ENCODE data around the gene SLC39A11. TPM values are rescaled to one million over a fixed set of nuclear protein-coding genes. Genes with fewer than 3 reads are reported as not detected.

SLC39A11 gene
- total and polyA plus RNA-seq, 5 donors from 2014 or later: 9.3 to 32.2 (median 11.9) TPM

- DNase-seq (no peak), ATAC-seq (ENCODE audit: low read depth in 2 of 2) (no peak)
- Mint-ChIP-seq H3K36me3 (peaks cover 13% of the 10 kb centered on the region), H3K27me3 (no peaks in the 10 kb centered on the region), H3K27ac (no peak overlapping the region), H3K4me1 (peaks cover 12 to 19% (median 18%) of the 10 kb centered on the region in 4 donors), H3K4me3 (no peak overlapping the region), H3K9me3 (no peaks in the 10 kb centered on the region)
- H3K9me3 ChIP-seq (ENCODE audit: control insufficient read depth in 2 of 2, low read length in 2 of 2): no peaks in the 10 kb centered on the region
- no peak overlapping the region for H3K27ac ChIP-seq (ENCODE audit: insufficient read depth, low read length, poor library complexity, severe bottlenecking)
- no peak overlapping the region for H3K4me3 ChIP-seq (ENCODE audit: low read depth, low read length)
- no peaks in the 10 kb centered on the region for H3K4me1 ChIP-seq (ENCODE audit: control insufficient read depth, insufficient read depth, low read length, poor library complexity, severe bottlenecking)
- no peaks in the 10 kb centered on the region for H3K27me3 ChIP-seq (ENCODE audit: control insufficient read depth, insufficient read depth, low read length)
- no peaks in the 10 kb centered on the region for H3K36me3 ChIP-seq (ENCODE audit: control insufficient read depth, insufficient read depth, low read length)
These were observed 226.5 kb downstream of the SLC39A11 start for GRCh38 chr17:72865954-72866353.

- H3K9me3 ChIP-seq (ENCODE audit: control insufficient read depth in 2 of 2, low read length in 2 of 2): peaks cover 2 to 5% of the 10 kb centered on the region in 2 experiments
- H3K4me1 Mint-ChIP-seq: peaks cover 12 to 19% (median 18%) of the 10 kb centered on the region in 4 donors
- H3K36me3 ChIP-seq (ENCODE audit: control insufficient read depth, insufficient read depth, low read length): peaks cover 3% of the 10 kb centered on the region
- no peak overlapping the region for H3K4me3 ChIP-seq (ENCODE audit: low read depth, low read length)
- H3K4me1 ChIP-seq (ENCODE audit: control insufficient read depth, insufficient read depth, low read length, poor library complexity, severe bottlenecking): no peaks in the 10 kb centered on the region
- no peaks in the 10 kb centered on the region for H3K27me3 ChIP-seq (ENCODE audit: control insufficient read depth, insufficient read depth, low read length)
- no peaks in the 10 kb centered on the region for H3K27me3 Mint-ChIP-seq
- no peak overlapping the region for H3K27ac Mint-ChIP-seq
- no peaks in the 10 kb centered on the region for H3K9me3 Mint-ChIP-seq
- H3K27ac ChIP-seq (ENCODE audit: insufficient read depth, low read length, poor library complexity, severe bottlenecking): no peak overlapping the region
- peak in 1 of 3 donors; percentile 7 for DNase-seq
- H3K36me3 Mint-ChIP-seq: peaks cover 13% of the 10 kb centered on the region
- H3K4me3 Mint-ChIP-seq: no peak overlapping the region
- ATAC-seq (ENCODE audit: low read depth in 2 of 2): no peak
These were observed 228.8 kb downstream of the SLC39A11 start for GRCh38 chr17:72863526-72864211.

GRCh38 chr17:72862276-72862999 is 230.1 kb downstream of the SLC39A11 start:
- DNase-seq (no peak), ATAC-seq (ENCODE audit: low read depth in 2 of 2) (no peak)
- H3K9me3 ChIP-seq (ENCODE audit: control insufficient read depth in 2 of 2, low read length in 2 of 2): peaks cover 4 to 5% of the 10 kb centered on the region in 2 experiments
- no peak overlapping the region for H3K4me3 ChIP-seq (ENCODE audit: low read depth, low read length)
- peaks cover 13% of the 10 kb centered on the region for H3K36me3 Mint-ChIP-seq
- no peak overlapping the region for H3K27ac Mint-ChIP-seq
- peak overlapping the region in 1 of 4 donors; percentile 23 for H3K4me3 Mint-ChIP-seq
- no peaks in the 10 kb centered on the region for H3K27me3 Mint-ChIP-seq
- no peaks in the 10 kb centered on the region for H3K9me3 Mint-ChIP-seq
- no peaks in the 10 kb centered on the region for H3K27me3 ChIP-seq (ENCODE audit: control insufficient read depth, insufficient read depth, low read length)
- peaks cover 3% of the 10 kb centered on the region for H3K36me3 ChIP-seq (ENCODE audit: control insufficient read depth, insufficient read depth, low read length)
- peaks cover 15 to 23% (median 20%) of the 10 kb centered on the region in 4 donors for H3K4me1 Mint-ChIP-seq
- H3K4me1 ChIP-seq (ENCODE audit: control insufficient read depth, insufficient read depth, low read length, poor library complexity, severe bottlenecking): no peaks in the 10 kb centered on the region
- no peak overlapping the region for H3K27ac ChIP-seq (ENCODE audit: insufficient read depth, low read length, poor library complexity, severe bottlenecking)

- Mint-ChIP-seq H3K4me1 (peaks cover 13 to 21% (median 17%) of the 10 kb centered on the region in 4 donors), H3K27me3 (no peaks in the 10 kb centered on the region), H3K9me3 (peaks cover 0 to 1% (median 0%) of the 10 kb centered on the region in 7 donors), H3K4me3 (peak overlapping the region in 1 of 4 donors; percentile 23), H3K27ac (no peak overlapping the region), H3K36me3 (peaks cover 13% of the 10 kb centered on the region)
- peaks cover 3% of the 10 kb centered on the region for H3K36me3 ChIP-seq (ENCODE audit: control insufficient read depth, insufficient read depth, low read length)
- H3K4me3 ChIP-seq (ENCODE audit: low read depth, low read length): no peak overlapping the region
- no peaks in the 10 kb centered on the region for H3K4me1 ChIP-seq (ENCODE audit: control insufficient read depth, insufficient read depth, low read length, poor library complexity, severe bottlenecking)
- H3K27me3 ChIP-seq (ENCODE audit: control insufficient read depth, insufficient read depth, low read length): no peaks in the 10 kb centered on the region
- DNase-seq (no peak), ATAC-seq (ENCODE audit: low read depth in 2 of 2) (no peak)
- H3K27ac ChIP-seq (ENCODE audit: insufficient read depth, low read length, poor library complexity, severe bottlenecking): no peak overlapping the region
- peaks cover 4 to 5% of the 10 kb centered on the region in 2 experiments for H3K9me3 ChIP-seq (ENCODE audit: control insufficient read depth in 2 of 2, low read length in 2 of 2)
These were observed 230.7 kb downstream of the SLC39A11 start for GRCh38 chr17:72861811-72862210.

GRCh38 chr17:72860778-72861177 is 231.7 kb downstream of the SLC39A11 start:
- H3K4me1 Mint-ChIP-seq: peaks cover 9 to 17% (median 11%) of the 10 kb centered on the region in 4 donors
- DNase-seq: no peak

GRCh38 chr17:72858826-72859495 is 233.5 kb downstream of the SLC39A11 start:
- H3K27me3 Mint-ChIP-seq: no peaks in the 10 kb centered on the region
- no peak for ATAC-seq (ENCODE audit: low read depth in 2 of 2)
- H3K4me1 Mint-ChIP-seq: peaks cover 0 to 11% (median 7%) of the 10 kb centered on the region in 4 donors
- peaks cover 4 to 5% of the 10 kb centered on the region in 2 experiments for H3K9me3 ChIP-seq (ENCODE audit: control insufficient read depth in 2 of 2, low read length in 2 of 2)
- no peaks in the 10 kb centered on the region for H3K4me1 ChIP-seq (ENCODE audit: control insufficient read depth, insufficient read depth, low read length, poor library complexity, severe bottlenecking)
- H3K36me3 ChIP-seq (ENCODE audit: control insufficient read depth, insufficient read depth, low read length): peaks cover 3% of the 10 kb centered on the region
- DNase-seq: no peak
- H3K4me3 Mint-ChIP-seq: no peak overlapping the region
- no peak overlapping the region for H3K4me3 ChIP-seq (ENCODE audit: low read depth, low read length)
- H3K27ac ChIP-seq (ENCODE audit: insufficient read depth, low read length, poor library complexity, severe bottlenecking): no peak overlapping the region
- no peak overlapping the region for H3K27ac Mint-ChIP-seq
- H3K9me3 Mint-ChIP-seq: peaks cover 0 to 1% (median 0%) of the 10 kb centered on the region in 7 donors
- H3K27me3 ChIP-seq (ENCODE audit: control insufficient read depth, insufficient read depth, low read length): no peaks in the 10 kb centered on the region
- peaks cover 9% of the 10 kb centered on the region for H3K36me3 Mint-ChIP-seq

More at GRCh38 chr17:72860778-72861177, 231.7 kb downstream of the SLC39A11 start:
- Histone ChIP-seq H3K9me3 (ENCODE audit: control insufficient read depth in 2 of 2, low read length in 2 of 2) (peaks cover 4 to 5% of the 10 kb centered on the region in 2 experiments), H3K27ac (ENCODE audit: insufficient read depth, low read length, poor library complexity, severe bottlenecking) (no peak overlapping the region), H3K4me1 (ENCODE audit: control insufficient read depth, insufficient read depth, low read length, poor library complexity, severe bottlenecking) (no peaks in the 10 kb centered on the region), H3K27me3 (ENCODE audit: control insufficient read depth, insufficient read depth, low read length) (no peaks in the 10 kb centered on the region), H3K4me3 (ENCODE audit: low read depth, low read length) (no peak overlapping the region), H3K36me3 (ENCODE audit: control insufficient read depth, insufficient read depth, low read length) (peaks cover 3% of the 10 kb centered on the region)
- Mint-ChIP-seq H3K4me3 (no peak overlapping the region), H3K36me3 (peaks cover 12% of the 10 kb centered on the region), H3K27ac (no peak overlapping the region), H3K9me3 (peaks cover 0 to 1% (median 0%) of the 10 kb centered on the region in 7 donors), H3K27me3 (no peaks in the 10 kb centered on the region)
- no peak for ATAC-seq (ENCODE audit: low read depth in 2 of 2)

GRCh38 chr17:72853440-72854415 is 238.8 kb downstream of the SLC39A11 start:
- Mint-ChIP-seq H3K4me3 (no peak overlapping the region), H3K36me3 (peaks cover 16% of the 10 kb centered on the region), H3K9me3 (peaks cover 0 to 1% (median 0%) of the 10 kb centered on the region in 7 donors), H3K4me1 (peaks cover 0 to 6% (median 5%) of the 10 kb centered on the region in 4 donors), H3K27ac (no peak overlapping the region), H3K27me3 (no peaks in the 10 kb centered on the region)
- no peaks in the 10 kb centered on the region for H3K4me1 ChIP-seq (ENCODE audit: control insufficient read depth, insufficient read depth, low read length, poor library complexity, severe bottlenecking)
- H3K9me3 ChIP-seq (ENCODE audit: control insufficient read depth in 2 of 2, low read length in 2 of 2): peaks cover 0 to 2% of the 10 kb centered on the region in 2 experiments
- DNase-seq: no peak
- no peak overlapping the region for H3K27ac ChIP-seq (ENCODE audit: insufficient read depth, low read length, poor library complexity, severe bottlenecking)
- no peaks in the 10 kb centered on the region for H3K27me3 ChIP-seq (ENCODE audit: control insufficient read depth, insufficient read depth, low read length)
- H3K36me3 ChIP-seq (ENCODE audit: control insufficient read depth, insufficient read depth, low read length): no peaks in the 10 kb centered on the region
- H3K4me3 ChIP-seq (ENCODE audit: low read depth, low read length): no peak overlapping the region
- no peak for ATAC-seq (ENCODE audit: low read depth in 2 of 2)

Data from CD4-positive, CD25-positive, alpha-beta regulatory T cell (primary cell).